Vagina (tissue), 2 donors: Measurements from ENCODE around the gene TTC7B.

Experiments
- CTCF ChIP-seq, 3 experiments: fragments of 450-650 bp in 2 of 3; fragments of 200-600 bp in 1 of 3; sonication (generic) in 1 of 3; IDR thresholded peaks; one replicate each; pipeline ENCODE4 v1.5.1; 2017 to 2019; ENCODE audit warnings: antibody characterized with exemption in 3 of 3, mild to moderate bottlenecking in 2 of 3, moderate library complexity in 2 of 3
- POLR2AphosphoS5 ChIP-seq, 2 donors: sonication (generic); formaldehyde crosslinking; IDR thresholded peaks; one replicate each; pipeline ENCODE4 v1.9.0; 2017; ENCODE audit warnings: antibody characterized with exemption in 2 of 2, mild to moderate bottlenecking in 2 of 2, low read depth in 1 of 2; ENCODE audit not compliant: insufficient read depth in 1 of 2

GRCh38 chr14:90815572-90815821 is 733 bp downstream of the TTC7B start:
- no peak for TF ChIP-seq CTCF (IDR thresholded peaks at IDR 0.05)
- TF ChIP-seq POLR2AphosphoS5 (IDR thresholded peaks at IDR 0.05; ENCODE audit: insufficient read depth in 1 of 2, low read depth in 1 of 2): no peak
